SJSA1 (cell line): ENCODE results near the gene GRM1. TPM values are rescaled to one million over a fixed set of nuclear protein-coding genes. Genes with fewer than 3 reads are reported as not detected.

ENCODE experiments used
- DNase-seq, 2 experiments: peaks; one replicate each; pipeline ENCODE4 v3.0.0-alpha.2; 2015 to 2020; ENCODE audit warnings: low spot score in 2 of 2, low read depth in 1 of 2
- H3K27ac ChIP-seq: fragments of 250-450 bp; sonication (Bioruptor Pico); 2 replicates; pipeline ENCODE4 v1.5.1; 2020; ENCODE audit warnings: mild to moderate bottlenecking, moderate library complexity
- H3K27me3 ChIP-seq: fragments of 250-450 bp; sonication (Bioruptor Pico); replicated peaks from 2 replicates; pipeline ENCODE4 v1.5.1; 2020; ENCODE audit warnings: mild to moderate bottlenecking, moderate library complexity
- H3K36me3 ChIP-seq: fragments of 250-450 bp; sonication (Bioruptor Pico); 2 replicates; pipeline ENCODE4 v1.5.1; 2020; ENCODE audit warnings: mild to moderate bottlenecking
- H3K4me1 ChIP-seq: fragments of 250-450 bp; sonication (Bioruptor Pico); replicated peaks from 2 replicates; pipeline ENCODE4 v1.6.1; 2021; ENCODE audit warnings: mild to moderate bottlenecking
- H3K4me3 ChIP-seq: fragments of 250-450 bp; sonication (Bioruptor Pico); 2 replicates; pipeline ENCODE4 v1.5.1; 2020; ENCODE audit warnings: mild to moderate bottlenecking
- H3K9me3 ChIP-seq: fragments of 250-450 bp; sonication (Bioruptor Pico); replicated peaks from 2 replicates; pipeline ENCODE4 v1.5.1; 2020; ENCODE audit warnings: mild to moderate bottlenecking
- total RNA-seq: library from RNA; depleted of rRNA; stranded (reverse); fragments of >200 nt; shearing (Covaris generic); gene quantifications from 2 replicates; pipeline ENCODE4 v1.2.3, GENCODE V29; 2014

The GRM1 gene
- total RNA-seq, 1 experiment from 2014 or later, result not detected

GRCh38 chr6:146065690-146066089 lies 36.8 kb downstream of the GRM1 start:
- Histone ChIP-seq H3K36me3 (no peaks in the 10 kb centered on the region), H3K27me3 (no peaks in the 10 kb centered on the region; the same call in none of the 2 replicates), H3K4me1 (no peaks in the 10 kb centered on the region), H3K9me3 (no peaks in the 10 kb centered on the region), H3K27ac (no peak overlapping the region), H3K4me3 (no peak overlapping the region)
- DNase-seq, result no peak

- no peak overlapping the region for H3K4me3 ChIP-seq
- H3K9me3 ChIP-seq, result no peaks in the 10 kb centered on the region
- H3K27me3 ChIP-seq, result no peaks in the 10 kb centered on the region; the same call in none of the 2 replicates
- H3K36me3 ChIP-seq, result no peaks in the 10 kb centered on the region
- H3K4me1 ChIP-seq, result no peaks in the 10 kb centered on the region
- H3K27ac ChIP-seq, result no peak overlapping the region
- no peak for DNase-seq
Measured at GRCh38 chr6:146066506-146066905, 37.6 kb downstream of the GRM1 start.

- Histone ChIP-seq H3K9me3 (no peaks in the 10 kb centered on the region), H3K27me3 (no peaks in the 10 kb centered on the region; the same call in 1 of the 2 replicates), H3K27ac (no peak overlapping the region), H3K4me3 (no peak overlapping the region), H3K4me1 (no peaks in the 10 kb centered on the region), H3K36me3 (no peaks in the 10 kb centered on the region)
- DNase-seq, result no peak
Measured at GRCh38 chr6:146071781-146072180, 42.9 kb downstream of the GRM1 start.

- H3K27me3 ChIP-seq, result peaks cover 3% of the 10 kb centered on the region; the same call in 1 of the 2 replicates
- H3K36me3 ChIP-seq, result no peaks in the 10 kb centered on the region
- no peak overlapping the region for H3K4me3 ChIP-seq
- no peaks in the 10 kb centered on the region for H3K4me1 ChIP-seq
- no peak for DNase-seq
- no peak overlapping the region for H3K27ac ChIP-seq
- no peaks in the 10 kb centered on the region for H3K9me3 ChIP-seq
Measured at GRCh38 chr6:146077992-146078391, 49.1 kb downstream of the GRM1 start.

- Histone ChIP-seq H3K36me3 (no peaks in the 10 kb centered on the region), H3K4me1 (no peaks in the 10 kb centered on the region), H3K4me3 (no peak overlapping the region), H3K27me3 (no peaks in the 10 kb centered on the region; the same call in 1 of the 2 replicates), H3K9me3 (no peaks in the 10 kb centered on the region), H3K27ac (no peak overlapping the region)
- no peak for DNase-seq
Measured at GRCh38 chr6:146087386-146087785, 58.5 kb downstream of the GRM1 start.

GRCh38 chr6:146090474-146090873 lies 61.6 kb downstream of the GRM1 start:
- no peaks in the 10 kb centered on the region for H3K9me3 ChIP-seq
- no peak overlapping the region for H3K27ac ChIP-seq
- H3K27me3 ChIP-seq, result no peaks in the 10 kb centered on the region; the same call in none of the 2 replicates
- H3K36me3 ChIP-seq, result no peaks in the 10 kb centered on the region
- no peaks in the 10 kb centered on the region for H3K4me1 ChIP-seq
- no peak for DNase-seq
- H3K4me3 ChIP-seq, result no peak overlapping the region

GRCh38 chr6:146092961-146093686 lies 64.3 kb downstream of the GRM1 start:
- H3K4me1 ChIP-seq, result no peaks in the 10 kb centered on the region
- no peaks in the 10 kb centered on the region for H3K9me3 ChIP-seq
- H3K36me3 ChIP-seq, result no peaks in the 10 kb centered on the region
- no peak overlapping the region for H3K27ac ChIP-seq
- no peaks in the 10 kb centered on the region; the same call in 1 of the 2 replicates for H3K27me3 ChIP-seq
- no peak overlapping the region for H3K4me3 ChIP-seq
- DNase-seq, result no peak

GRCh38 chr6:146095481-146095880 lies 66.6 kb downstream of the GRM1 start:
- Histone ChIP-seq H3K4me1 (no peaks in the 10 kb centered on the region), H3K36me3 (no peaks in the 10 kb centered on the region), H3K9me3 (no peaks in the 10 kb centered on the region), H3K27me3 (no peaks in the 10 kb centered on the region; the same call in 1 of the 2 replicates), H3K4me3 (no peak overlapping the region), H3K27ac (no peak overlapping the region)
- no peak for DNase-seq

- H3K27ac ChIP-seq, result no peak overlapping the region
- DNase-seq, result no peak
- H3K4me1 ChIP-seq, result no peaks in the 10 kb centered on the region
- no peaks in the 10 kb centered on the region; the same call in none of the 2 replicates for H3K27me3 ChIP-seq
- no peaks in the 10 kb centered on the region for H3K36me3 ChIP-seq
- H3K9me3 ChIP-seq, result no peaks in the 10 kb centered on the region
- no peak overlapping the region for H3K4me3 ChIP-seq
Measured at GRCh38 chr6:146097586-146097985, 68.7 kb downstream of the GRM1 start.

- Histone ChIP-seq H3K27me3 (no peaks in the 10 kb centered on the region; the same call in 1 of the 2 replicates), H3K4me1 (no peaks in the 10 kb centered on the region), H3K4me3 (no peak overlapping the region), H3K9me3 (no peaks in the 10 kb centered on the region), H3K36me3 (no peaks in the 10 kb centered on the region), H3K27ac (no peak overlapping the region)
- no peak for DNase-seq
Measured at GRCh38 chr6:146100776-146101175, 71.9 kb downstream of the GRM1 start.

- Histone ChIP-seq H3K36me3 (no peaks in the 10 kb centered on the region), H3K27me3 (no peaks in the 10 kb centered on the region; the same call in 1 of the 2 replicates), H3K4me3 (no peak overlapping the region), H3K9me3 (no peaks in the 10 kb centered on the region), H3K4me1 (no peaks in the 10 kb centered on the region), H3K27ac (no peak overlapping the region)
- no peak for DNase-seq
Measured at GRCh38 chr6:146103416-146104072, 74.7 kb downstream of the GRM1 start.

GRCh38 chr6:146106532-146106931 lies 77.7 kb downstream of the GRM1 start:
- DNase-seq, result no peak
- Histone ChIP-seq H3K4me3 (no peak overlapping the region), H3K27ac (no peak overlapping the region), H3K9me3 (no peaks in the 10 kb centered on the region), H3K27me3 (no peaks in the 10 kb centered on the region; the same call in 1 of the 2 replicates), H3K4me1 (no peaks in the 10 kb centered on the region), H3K36me3 (no peaks in the 10 kb centered on the region)

GRCh38 chr6:146110990-146111389 lies 82.1 kb downstream of the GRM1 start:
- Histone ChIP-seq H3K27ac (no peak overlapping the region), H3K4me3 (no peak overlapping the region), H3K9me3 (no peaks in the 10 kb centered on the region), H3K36me3 (no peaks in the 10 kb centered on the region), H3K4me1 (no peaks in the 10 kb centered on the region), H3K27me3 (no peaks in the 10 kb centered on the region)
- DNase-seq, result no peak

GRCh38 chr6:146111881-146112450 lies 83.1 kb downstream of the GRM1 start:
- Histone ChIP-seq H3K4me3 (no peak overlapping the region), H3K9me3 (no peaks in the 10 kb centered on the region), H3K4me1 (no peaks in the 10 kb centered on the region), H3K27me3 (no peaks in the 10 kb centered on the region), H3K36me3 (no peaks in the 10 kb centered on the region), H3K27ac (no peak overlapping the region)
- DNase-seq, result no peak
